Stimulated activated CD8-positive, alpha-beta memory T cell treated with anti-CD3 and anti-CD28 coated beads, Interleukin-4, amount 100 ng/mL, for 48 hours (primary cell): Measurements from ENCODE around the gene SAMD14.

Experiments used
- DNase-seq: peaks from one replicate; pipeline ENCODE4 v3.0.0-alpha.2; 2020

The SAMD14 gene

DNA sequence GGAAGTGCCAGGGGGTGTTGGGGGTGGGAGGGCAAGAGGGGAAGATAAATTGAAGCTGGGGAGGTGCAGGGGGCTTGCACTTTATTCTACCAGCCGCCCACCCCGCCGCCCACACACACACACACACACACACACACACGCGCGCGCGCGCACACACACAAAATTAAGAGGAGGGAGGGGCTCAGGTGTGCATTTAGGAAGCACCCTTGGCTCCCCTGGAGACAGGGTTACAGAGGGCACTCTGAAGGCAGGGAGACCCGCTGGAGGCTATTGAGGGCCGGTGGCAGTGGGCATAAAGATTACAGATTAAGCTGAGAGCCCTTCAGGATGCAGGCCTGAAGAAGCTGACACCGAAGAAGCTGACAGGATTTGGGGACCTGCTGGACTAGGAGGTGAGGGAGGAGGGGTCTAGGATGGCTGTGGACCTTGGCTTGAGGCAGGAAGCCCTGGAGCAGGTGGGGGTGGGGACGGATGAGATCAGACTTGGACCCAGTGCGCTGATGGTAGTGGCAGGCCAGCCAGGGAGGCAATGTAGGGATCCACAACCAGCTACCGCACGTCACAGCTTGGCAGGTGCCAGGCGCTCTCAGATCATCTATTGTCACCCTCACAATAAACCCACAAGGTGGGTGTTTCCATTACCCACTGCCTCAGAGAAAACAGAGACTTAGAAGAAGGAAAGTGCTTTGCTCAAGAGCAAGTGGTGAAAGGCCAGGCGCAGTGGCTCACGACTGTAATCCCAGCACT is 772 bp upstream of the SAMD14 start:
- no peak for DNase-seq

DNA sequence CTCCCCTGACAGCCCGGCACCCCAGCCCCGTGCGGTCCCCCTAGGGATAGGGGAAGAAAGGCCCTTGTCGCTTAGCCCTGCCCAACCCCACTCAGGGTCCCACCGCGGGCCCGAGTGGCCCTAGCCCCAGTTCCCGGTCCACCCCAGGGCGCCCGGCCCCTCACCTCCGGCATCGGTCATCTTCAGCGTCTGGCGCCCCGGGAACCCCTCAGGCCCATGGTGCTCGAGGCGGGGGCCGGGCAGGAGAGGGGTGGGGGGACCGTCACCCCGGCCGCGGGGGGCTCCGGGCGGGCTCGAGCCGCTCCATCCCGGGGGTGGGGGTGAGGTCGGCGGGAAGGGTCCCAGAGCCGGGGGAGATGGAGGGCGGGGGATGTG is 620 bp downstream of the SAMD14 start:
- no peak for DNase-seq

DNA sequence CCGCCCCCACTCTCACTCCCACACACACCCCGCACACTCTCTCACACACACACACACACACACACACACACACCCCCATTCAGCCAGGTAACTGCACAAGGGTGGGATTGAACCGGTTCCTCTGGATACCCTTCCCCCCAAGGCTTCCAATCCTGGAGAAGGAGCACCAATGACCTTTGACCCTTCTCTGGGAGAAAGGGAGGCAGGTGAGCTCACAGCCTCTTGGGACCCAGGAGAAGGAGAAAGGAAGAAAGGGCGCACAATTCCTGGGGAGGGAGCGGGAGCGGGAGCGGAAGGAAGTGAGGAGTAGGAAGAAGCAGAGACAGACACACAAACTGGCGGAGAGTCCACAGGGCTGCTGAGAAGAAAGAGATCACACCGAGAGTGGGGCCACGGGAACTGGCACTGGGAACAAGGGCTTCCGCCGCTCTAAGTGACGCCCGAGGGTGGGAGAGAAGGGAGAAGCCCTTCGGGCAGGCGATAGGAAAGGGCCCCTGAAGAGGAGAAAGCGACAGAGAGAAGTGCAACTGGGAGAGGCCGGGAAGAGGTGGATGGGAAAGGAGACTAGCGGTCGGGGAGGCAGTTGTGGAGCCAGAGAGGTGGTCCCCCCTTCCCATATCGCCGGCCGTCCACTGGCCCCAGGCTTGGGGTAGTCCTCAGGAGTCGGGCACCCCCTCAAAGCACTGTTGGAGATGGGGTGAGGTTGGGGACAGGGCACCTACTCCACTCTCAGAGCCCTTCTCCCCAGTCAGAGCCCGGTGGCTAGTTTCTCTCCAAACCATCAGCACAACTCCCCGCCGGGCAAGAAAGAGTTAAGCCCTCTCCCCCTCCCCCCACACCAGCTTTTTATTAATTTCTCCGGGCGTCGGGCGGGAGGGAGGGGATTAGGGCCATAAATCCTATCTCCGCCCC is 1.3 kb downstream of the SAMD14 start:
- no peak for DNase-seq

DNA sequence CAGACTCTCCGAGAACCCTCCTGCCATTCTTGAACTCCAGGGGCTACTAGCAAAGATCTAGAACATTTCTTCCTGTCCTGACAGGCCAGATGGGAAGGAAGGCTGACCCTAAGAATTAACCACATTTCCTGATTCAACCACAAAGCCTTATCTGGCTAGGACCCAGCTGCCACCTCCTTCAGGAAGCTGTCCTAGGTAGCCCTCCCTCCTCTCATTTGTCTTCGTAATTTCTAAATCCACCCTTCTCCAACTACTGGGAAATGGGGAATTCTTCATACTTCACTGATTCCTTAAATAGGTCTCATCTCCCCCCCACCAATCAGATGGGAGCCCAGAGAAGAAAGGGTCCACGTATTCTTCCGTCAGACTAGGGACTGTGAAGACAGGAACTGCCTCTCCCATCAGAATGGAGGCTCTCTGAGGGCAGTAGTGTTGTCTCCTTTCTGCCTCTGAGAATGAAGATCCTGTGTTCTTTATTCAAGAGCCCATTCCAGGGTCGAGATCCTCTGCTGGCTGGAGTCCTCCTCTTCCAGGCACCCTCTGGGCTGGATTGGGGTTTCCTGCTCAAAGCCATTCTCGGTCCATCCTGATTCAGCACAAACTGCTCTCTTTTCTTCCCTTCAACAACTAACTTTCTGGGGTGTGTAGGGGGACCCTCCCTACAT is 2.1 kb downstream of the SAMD14 start:
- no peak for DNase-seq

DNA sequence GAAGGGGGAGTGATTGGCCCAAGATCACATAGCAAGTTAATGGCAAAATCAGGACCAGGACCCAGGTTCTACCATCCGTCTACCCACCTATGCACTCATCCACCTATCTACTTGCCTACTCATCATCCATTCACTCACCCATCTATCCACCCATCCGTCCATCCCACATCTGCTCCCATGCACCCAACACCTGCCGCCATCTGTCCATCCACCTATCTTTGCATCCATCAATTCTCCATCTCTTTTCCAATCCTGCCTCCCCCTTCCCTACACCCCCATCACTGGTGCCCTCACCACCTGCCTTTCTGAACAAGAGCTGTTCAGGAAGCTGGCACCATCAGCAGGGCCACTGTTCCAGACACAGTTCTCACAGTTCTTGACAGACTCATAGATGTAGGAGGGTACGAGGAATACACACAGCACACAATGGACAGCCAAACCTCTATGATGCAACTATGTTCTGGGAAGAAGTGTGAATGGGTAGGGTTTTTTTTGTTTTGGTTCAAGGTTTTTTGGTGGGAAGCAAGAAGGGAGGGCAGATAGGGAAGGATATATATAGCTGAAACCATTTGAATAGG is 4.5 kb downstream of the SAMD14 start:
- DNase-seq: no peak

DNA sequence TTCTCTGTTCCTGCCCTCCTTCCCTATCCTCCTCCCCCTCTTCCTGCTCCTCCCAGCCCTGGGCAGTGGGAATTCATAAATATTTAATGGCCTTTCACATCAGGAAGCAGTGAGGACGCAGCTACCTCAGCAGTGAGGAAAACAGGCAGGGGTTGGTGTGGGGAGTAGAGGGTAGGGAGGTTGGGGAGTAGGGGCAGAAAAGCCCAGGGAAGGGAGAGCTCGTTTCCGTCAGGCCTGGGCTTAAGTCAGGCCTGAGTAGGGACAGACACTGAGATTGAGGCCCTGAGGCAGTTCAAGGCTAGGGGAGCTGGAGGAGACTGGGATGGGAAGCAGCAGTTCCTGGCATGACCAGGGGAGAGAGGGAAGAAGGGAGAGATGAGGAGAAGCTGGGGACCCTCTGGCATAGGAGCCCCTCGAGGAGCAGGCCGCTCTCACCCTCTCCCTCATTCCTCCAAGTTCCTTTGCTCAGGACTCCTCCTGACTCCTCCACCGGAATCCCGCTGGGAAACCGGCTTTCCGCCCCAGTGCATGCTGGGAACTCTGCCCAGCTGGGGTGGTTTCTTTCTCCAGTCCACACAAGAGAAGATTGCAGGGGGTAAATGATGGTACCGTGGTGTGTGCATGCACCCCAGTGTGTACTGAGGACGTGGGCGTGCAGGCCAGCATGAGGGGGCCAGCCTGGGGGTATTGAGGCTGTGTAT is 6.2 kb downstream of the SAMD14 start:
- no peak for DNase-seq

DNA sequence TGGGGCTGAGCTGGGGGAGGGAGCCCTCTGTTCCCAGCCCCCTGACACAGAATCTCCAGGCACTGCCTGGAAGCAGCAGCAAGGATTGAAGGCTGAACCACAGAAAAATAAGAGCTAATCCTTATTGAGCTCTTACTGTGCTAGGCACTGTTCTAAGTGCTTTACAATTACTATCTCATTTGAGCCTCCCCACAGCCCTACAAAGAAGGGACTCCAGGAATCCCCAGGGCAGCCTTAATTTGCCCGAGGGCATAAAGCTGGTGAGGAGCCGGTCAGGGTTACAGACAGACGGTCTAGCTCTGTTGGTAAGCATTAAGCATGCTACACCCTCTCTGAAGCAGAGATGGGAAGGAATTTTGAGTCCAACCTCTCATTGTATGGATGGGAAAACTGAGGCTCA is 7.0 kb downstream of the SAMD14 start:
- DNase-seq: no peak

DNA sequence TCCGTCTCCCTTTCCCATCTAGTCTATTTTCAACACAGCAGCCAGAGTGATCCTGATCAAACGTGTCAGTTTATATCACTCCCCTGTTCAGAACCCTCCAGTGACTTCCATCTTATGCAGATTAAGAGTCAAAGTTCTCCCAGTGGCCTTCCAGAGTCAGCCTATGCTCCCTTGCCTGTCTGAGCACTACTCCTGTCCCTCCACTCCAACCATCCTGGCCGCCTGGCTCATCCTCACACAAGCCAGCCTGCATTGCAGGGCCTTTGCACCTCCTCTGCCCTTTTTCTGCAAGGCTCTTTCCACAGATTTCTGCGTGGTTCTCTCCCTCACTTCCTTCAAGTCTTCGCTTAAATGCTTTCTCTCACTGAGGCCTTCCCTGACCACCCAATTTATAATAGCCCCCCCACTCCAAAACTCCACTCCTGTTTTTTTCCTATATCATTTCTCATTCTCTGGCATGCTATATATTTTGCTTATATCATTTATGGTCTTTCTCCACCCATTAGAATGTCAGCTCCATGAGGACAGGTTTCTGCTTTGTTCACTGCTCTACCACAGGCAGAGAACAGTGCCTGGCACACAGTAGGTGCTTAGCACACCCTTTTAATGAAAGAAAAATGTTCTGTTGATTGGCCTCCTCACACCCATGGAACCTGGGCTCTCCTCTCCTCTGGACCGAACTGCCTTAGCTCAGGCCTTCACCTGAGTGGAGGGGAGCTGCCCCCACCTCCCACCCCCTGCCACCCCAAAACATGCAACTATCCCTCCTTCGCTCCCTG is 9.3 kb downstream of the SAMD14 start:
- DNase-seq: no peak

DNA sequence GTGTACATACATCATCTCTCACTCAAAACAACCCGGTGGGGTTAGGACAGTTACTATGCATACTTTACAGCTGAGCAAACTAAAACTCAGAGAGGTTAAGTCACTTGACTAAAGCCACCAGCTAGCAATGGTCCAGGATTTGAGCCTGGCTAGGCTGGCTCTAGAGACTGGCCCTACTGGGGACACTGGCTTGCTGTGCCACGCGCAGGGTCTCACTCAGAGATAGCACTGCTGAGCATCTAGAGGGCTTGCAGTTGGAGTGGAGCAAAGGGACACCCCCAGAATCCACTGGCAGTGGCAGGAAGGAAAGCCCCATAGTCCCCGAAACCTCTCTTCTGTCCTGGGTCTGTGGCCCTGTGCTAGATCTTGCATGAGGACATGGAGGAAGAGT is 11.1 kb downstream of the SAMD14 start:
- DNase-seq: no peak

DNA sequence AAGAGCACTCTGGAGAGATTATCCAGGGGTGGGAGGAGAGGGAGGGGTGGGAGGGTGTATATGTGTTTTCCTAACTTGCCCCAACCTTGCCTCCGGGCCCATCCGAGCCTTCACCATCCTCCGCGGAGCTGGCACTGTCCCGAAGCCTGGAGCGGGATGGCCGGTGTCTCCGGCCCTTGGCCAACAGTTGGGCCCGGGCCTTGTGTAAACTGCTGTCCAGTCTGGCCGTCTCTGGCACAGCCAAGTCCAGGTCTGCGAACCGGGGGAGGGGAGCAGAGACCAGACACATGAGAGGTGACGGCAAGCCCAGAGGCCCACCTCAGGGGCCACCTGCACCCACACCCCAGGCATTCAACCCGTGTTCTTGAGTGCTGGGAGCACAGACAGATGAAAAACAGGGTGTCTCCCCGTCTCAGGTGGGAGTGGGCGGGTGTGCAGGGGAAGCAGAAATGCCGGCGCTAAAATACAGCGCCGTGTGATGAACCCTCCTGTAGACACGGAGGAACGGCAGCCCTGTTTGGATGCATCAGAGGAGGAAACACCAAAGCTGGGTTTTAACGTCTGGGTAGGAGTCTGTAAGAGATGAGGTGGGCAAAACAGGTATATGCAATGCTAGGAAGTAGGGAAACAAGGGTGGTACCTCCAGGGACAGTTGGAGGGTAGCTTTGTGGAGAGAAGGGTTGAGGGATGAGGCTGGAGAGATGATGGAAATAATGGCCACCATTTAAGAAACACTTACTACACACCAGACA is 11.7 kb downstream of the SAMD14 start:
- DNase-seq: no peak

DNA sequence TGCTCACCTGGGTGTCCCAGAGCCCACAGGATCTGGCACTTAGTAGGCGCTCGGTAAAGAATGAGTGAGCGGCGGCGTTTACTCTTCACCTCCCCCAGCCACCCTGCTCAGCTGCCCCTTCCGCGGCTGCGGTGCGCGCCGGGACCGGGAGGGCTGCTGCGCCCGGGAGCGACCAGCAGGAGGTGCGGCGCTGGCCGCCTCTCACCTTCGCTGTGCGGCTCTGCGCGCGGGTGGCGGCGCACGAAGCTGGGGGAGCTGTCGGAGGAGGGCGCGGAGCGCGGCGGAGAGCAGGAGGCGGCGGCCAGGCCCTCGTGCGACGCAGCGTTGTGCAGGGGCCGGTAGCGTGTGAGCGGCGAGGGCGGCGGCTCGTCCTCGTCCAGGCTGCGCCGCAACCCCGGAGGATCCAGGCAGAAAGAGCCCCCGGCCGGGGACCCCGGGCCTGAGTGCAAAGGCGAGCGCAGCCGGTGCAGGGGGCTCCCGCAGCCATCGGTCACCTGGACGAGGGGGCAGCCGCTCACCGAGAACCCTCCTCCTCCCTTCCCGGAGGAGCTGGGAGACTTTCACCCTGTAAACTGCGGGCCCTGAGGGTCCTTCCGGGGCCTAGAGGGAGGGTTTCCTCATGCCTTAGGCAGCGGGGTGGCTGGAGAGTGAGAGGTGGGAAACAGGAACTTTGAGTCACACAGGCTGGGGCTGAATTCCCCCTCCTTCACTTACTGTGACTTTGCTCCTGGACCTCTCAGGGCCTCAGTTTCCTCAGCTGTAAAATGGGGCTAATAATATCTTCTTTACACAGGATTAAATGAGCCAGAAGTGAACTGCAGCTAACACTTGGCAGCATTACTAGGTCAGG is 12.5 kb downstream of the SAMD14 start:
- DNase-seq: peak; percentile 74

DNA sequence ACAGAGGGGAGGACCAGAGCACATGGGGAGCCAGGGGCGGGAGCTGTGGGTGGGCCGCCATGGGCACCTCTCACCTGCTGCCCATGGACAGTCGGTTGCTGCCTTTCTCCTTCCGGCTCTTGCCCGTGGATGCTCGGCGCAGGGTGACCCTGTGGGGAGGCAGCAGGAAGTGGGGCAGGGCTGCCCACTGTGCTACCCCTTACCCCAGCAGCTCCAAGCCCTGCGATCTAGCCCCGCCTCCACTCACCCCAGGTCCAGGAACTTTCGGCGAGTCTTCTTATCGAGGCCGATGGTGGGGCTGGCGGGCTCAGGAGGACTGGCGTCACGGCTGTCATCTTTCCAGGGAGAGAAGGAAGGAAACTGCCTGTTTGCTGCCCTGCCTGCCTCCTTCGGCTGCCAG is 14.2 kb downstream of the SAMD14 start:
- no peak for DNase-seq

DNA sequence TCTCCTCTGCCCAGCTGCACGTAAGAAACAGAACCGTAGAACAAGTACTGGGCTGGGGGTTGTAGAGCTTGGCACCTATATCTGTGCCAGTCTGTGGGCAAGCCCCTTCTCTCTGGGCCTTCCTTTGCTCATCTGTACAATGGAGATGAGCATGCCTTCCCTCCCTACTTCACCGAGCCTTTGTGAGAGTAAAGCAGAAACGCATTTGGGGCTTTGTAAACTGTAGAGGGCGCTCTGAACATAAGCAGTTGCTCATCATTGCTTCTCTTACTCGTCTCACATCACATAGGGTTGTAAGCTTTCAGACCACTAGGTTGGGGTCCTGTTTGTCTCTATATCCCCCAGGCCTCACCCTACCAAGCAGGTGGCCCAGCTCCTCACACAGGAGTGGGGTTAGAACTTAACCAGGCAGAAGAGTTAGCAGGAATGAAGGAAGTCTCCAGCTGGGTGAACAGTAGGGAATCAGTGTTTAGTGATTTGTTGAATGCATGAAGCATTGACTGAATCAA is 15.1 kb downstream of the SAMD14 start:
- DNase-seq: peak; percentile 56

DNA sequence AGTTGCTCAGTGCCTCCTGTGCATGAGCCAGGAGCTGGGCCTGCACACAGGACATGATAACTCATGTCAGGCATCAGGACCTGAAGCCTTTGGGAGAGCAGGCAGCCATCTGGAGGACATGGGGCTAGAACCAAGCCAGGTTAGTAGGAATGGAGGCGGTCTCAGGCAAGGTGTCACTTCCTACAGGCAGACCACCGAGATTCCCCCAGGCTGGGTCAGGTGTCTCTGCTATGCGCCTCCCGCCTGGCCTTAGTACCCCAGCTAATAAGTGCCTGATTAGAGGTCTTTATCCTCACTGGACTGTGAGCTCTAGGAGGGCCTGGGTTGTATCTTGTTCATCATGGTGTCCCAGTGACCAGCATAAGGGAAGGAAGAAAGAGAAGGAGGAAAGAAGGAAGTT is 15.6 kb downstream of the SAMD14 start:
- no peak for DNase-seq

DNA sequence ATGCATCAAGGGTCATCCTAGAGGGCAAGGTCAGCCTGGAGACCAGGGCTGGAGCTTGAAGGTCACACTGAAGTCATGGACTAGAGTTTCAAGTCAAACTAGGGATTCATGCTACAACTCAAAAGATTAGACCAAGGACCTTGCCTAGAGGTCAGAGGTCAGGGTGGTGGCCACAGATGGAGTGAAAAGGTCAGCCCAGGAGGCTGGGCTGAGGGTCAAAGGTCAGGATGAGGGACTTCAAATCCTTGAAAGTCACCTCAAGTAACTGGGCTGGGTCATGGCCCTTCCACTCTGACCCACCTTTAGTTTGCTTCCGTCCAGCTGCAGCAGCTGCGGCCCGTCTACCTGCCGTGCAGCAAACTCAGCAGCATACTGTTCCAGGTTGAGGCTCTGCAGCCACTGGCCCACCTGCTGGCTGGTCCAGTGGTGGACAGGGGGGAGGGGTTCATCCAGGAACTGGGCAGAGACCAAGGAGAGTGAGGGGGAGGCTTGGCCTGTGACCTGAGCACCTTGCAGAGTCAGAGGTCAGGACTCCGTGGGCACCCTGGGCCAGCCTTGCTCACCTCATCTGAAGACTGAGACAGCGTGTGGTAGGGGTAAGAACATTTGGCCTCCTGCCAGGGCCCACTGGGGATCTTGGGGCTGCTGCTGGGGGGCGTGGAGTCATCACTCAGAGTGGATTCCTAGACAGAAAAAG is 16.2 kb downstream of the SAMD14 start:
- no peak for DNase-seq

DNA sequence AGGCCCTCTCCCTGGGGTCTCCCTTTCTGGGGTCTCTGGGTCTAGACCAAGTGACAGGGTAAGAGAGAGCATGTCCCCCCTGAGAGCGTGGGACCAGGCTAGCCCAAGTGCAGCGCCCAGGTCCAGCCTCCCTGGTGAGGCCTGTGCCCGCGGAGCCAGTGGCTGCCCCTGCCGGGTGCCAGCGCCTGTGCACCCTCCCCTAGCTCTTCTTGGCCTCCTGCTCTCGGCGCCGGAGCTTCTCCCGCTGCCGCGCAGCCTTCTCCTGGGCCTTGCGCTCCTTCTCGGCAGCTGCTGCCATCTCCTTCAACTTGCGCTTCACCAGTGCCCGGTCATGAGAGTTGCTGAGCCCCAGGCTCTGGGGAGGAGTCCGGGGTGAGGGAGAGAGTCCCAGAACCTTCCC is 17.3 kb downstream of the SAMD14 start:
- no peak for DNase-seq

DNA sequence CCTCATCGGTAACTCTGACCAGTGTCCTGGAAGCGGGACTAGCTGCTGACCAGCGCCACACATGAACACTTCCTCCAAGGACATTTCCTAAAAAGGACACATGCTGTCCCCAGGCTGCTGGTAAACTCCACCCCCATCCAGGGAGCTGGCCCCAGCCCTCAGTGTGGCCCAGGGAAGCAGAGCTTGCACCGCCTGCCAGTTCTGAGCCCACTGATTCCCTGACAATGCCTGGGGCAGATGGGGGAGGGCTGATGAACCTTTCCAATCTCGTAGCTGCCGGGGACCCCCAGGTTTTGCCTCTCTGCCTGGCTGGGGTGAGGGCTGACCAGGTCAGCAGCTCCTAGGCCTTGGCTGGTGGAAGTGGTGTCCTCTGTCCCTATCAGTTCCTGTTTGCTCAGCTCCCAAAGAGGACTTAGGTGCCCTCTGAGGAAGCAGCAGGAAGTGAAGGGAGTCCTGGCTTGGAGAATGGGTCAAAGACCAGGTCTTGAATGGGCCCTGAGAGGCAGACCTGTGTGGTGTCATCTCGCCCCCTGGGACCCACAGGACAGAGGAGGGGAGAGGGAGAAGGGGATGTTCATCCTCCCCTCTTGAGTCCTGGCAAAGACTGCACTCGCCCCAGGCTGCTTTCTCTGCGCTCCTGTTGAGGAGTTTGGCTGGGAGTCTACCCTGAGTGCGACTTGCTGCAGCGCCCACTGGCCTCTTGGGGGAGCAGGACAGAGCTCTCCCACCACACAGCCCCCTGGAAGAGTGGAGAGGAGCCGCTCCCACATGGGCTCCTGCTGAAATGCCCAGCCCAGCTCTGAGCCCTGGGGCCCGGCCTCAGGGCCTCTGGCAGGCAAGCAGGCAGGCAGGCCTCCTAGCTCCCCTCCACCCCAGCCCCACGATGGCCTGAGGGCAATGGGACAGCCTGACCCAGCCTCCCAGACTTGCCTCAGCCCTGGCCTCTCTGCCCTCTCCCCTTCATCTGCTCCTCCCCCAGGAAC is 18.0 kb downstream of the SAMD14 start:
- DNase-seq: no peak
